ENCODE data around the gene IQCN. TPM values are rescaled to one million over a fixed set of nuclear protein-coding genes. Genes with fewer than 3 reads are reported as not detected.
A peak's percentile ranks its signal among the peaks of the same experiment; 100 is the strongest.

IQCN gene
- total RNA-seq, 2 donors from 2014 or later: 0.52 to 1.5 TPM

- Histone ChIP-seq H3K4me3 (no peak overlapping the region), H3K9me3 (no peaks in the 10 kb centered on the region), H3K36me3 (peaks cover 26% of the 10 kb centered on the region), H3K4me1 (peaks cover 0 to 48% of the 10 kb centered on the region in 2 donors), H3K27me3 (no peaks in the 10 kb centered on the region), H3K27ac (peak overlapping the region; percentile 98 to 99)
- TF ChIP-seq CTCF (IDR thresholded peaks at IDR 0.05): no peak
- DNase-seq (ENCODE audit: low spot score): no peak
Measured at GRCh38 chr19:18307271-18307681, 33.0 kb upstream of the IQCN start.

DNA sequence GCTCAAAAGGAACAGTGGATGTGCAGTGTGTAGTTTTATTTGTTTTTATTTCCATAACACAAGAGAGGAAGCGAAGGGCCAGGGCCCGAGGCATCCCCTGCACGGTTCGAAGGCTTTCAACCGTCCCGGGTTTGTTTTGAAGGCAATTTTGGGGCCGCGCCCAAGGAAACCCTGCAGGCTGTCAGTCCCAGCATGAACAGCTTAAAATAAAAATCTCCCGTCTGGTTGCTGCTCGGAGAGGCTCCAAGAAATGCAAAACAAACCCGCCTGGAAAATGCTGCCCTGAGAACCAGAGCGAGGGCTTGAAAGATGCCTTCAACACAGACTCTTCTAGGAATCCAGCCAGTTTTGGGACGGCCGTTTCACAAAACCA, 32.6 kb upstream of the IQCN start:
- Histone ChIP-seq H3K4me3 (no peak overlapping the region), H3K9me3 (no peaks in the 10 kb centered on the region), H3K36me3 (peaks cover 22% of the 10 kb centered on the region), H3K4me1 (peaks cover 0 to 52% of the 10 kb centered on the region in 2 donors), H3K27ac (peak overlapping the region; percentile 98 to 99), H3K27me3 (no peaks in the 10 kb centered on the region)
- DNase-seq (ENCODE audit: low spot score): no peak
- no peak for TF ChIP-seq CTCF (IDR thresholded peaks at IDR 0.05)

GRCh38 chr19:18306209-18306887, 32.1 kb upstream of the IQCN start:
- no peaks in the 10 kb centered on the region for H3K9me3 ChIP-seq
- no peaks in the 10 kb centered on the region for H3K27me3 ChIP-seq
- H3K27ac ChIP-seq: peak overlapping the region; percentile 98 to 99
- no peak for TF ChIP-seq CTCF (IDR thresholded peaks at IDR 0.05)
- H3K36me3 ChIP-seq: peaks cover 18% of the 10 kb centered on the region
- no peak overlapping the region for H3K4me3 ChIP-seq
- H3K4me1 ChIP-seq: peaks cover 0 to 57% of the 10 kb centered on the region in 2 donors
- no peak for DNase-seq (ENCODE audit: low spot score)

DNA sequence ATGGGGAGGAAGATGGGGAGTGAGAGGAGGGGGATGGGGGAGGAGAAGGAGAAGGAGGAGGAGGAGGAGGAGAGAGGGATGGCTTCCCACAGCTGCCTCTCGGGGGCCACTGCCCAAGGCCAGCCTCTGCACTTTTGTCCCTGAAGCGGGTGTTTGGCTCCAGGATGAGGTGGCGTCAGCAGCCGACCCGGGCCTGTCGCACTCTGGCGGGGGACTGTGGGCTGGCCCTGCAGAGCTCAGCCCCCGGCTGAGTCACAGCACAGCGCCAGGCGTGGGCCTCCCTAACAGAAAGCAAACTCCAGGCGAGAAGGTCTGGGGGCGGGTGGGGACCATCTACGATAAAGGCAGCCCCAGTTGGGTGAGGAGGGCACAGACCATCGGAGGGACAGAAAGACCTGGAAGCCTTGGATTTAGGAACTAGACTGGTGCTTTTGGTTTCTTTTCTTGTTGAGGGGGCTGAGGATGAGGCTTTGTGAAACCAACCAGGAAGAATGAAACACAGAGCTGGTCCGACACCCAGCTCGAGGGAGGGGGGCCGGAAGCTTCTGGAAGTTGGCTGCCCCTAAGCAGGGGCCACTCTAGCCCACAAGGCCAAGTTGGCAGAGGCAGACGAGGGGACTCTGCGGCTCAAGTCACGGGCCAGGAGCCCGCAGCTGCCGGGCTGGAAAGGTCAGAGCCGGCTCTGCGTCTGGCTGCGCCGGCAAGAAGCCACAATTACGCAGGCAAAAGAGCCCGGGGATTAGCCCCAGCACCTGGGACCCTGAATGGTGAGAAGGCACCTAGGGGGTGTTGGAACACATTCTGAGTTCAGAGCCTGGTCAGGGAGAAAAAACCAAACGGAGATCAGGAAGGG, 30.4 kb upstream of the IQCN start:
- peaks cover 0 to 69% of the 10 kb centered on the region in 2 donors for H3K4me1 ChIP-seq

GRCh38 chr19:18304208-18304457, 29.9 kb upstream of the IQCN start:
- H3K4me3 ChIP-seq: peak overlapping the region; percentile 27 to 46
- TF ChIP-seq CTCF (IDR thresholded peaks at IDR 0.05): no peak
- peaks cover 0 to 69% of the 10 kb centered on the region in 2 donors for H3K4me1 ChIP-seq
- peak overlapping the region; percentile 98 to 99 for H3K27ac ChIP-seq
- H3K9me3 ChIP-seq: no peaks in the 10 kb centered on the region
- H3K36me3 ChIP-seq: peaks cover 9% of the 10 kb centered on the region
- H3K27me3 ChIP-seq: no peaks in the 10 kb centered on the region
- DNase-seq (ENCODE audit: low spot score): no peak

More for the DNA sequence above, 30.4 kb upstream of the IQCN start:
- DNase-seq (ENCODE audit: low spot score): peak; percentile 94
- no peaks in the 10 kb centered on the region for H3K9me3 ChIP-seq
- H3K27ac ChIP-seq: peak overlapping the region; percentile 98 to 99
- peak overlapping the region; percentile 27 to 46 for H3K4me3 ChIP-seq
- peaks cover 14% of the 10 kb centered on the region for H3K36me3 ChIP-seq
- TF ChIP-seq CTCF (IDR thresholded peaks at IDR 0.05): no peak
- no peaks in the 10 kb centered on the region for H3K27me3 ChIP-seq
